HG03520 (cell line): ENCODE data around the gene STAT5B.

ENCODE experiments used
- ATAC-seq: cut with Tn5 transposase; IDR thresholded peaks from one replicate; pipeline ENCODE4 v1.9.1; 2021; ENCODE audit warnings: mild to moderate bottlenecking, moderate library complexity; ENCODE audit not compliant: unreplicated experiment

The STAT5B gene

DNA sequence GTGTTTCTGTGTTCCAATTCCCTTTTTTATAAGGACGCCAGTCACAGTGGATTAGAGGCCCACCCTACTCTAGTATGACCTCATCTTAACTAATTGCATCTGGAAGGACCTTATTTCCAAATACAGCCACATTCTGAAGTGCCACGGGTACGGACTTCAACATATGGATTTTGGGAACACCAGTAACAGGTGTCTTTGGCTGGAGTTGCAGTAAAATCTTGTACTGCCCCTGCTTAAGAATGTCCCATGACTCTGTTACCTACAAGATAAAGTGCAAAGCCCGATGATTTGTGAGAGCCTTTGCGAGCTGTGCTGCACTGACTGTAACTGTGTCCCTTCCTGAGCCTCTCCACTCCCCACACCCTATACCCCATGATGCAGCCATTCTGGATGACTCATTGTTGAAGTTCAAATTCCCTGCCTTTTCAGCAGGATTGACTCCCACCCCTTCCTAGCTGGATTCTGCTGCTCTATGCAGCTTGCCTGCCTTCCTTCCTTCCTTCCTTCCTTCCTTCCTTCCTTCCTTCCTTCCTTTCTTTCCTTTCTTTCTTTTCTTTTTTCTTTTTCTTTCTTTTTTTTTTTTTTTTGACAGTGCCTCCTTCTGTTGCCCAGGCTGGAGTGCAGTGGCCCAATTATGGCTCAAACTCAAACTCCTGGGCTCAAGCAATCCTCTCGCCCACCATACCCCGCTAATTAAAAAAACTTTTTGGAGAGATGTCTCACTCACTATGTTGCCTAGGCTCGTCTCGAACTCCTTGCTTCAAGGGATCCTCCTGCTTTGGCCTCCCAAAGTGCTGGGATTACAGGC is 93.1 kb downstream of the STAT5B start:
- ATAC-seq: no peak

- no peak for ATAC-seq
Measured at GRCh38 chr17:42181851-42182207, 94.4 kb downstream of the STAT5B start.

DNA sequence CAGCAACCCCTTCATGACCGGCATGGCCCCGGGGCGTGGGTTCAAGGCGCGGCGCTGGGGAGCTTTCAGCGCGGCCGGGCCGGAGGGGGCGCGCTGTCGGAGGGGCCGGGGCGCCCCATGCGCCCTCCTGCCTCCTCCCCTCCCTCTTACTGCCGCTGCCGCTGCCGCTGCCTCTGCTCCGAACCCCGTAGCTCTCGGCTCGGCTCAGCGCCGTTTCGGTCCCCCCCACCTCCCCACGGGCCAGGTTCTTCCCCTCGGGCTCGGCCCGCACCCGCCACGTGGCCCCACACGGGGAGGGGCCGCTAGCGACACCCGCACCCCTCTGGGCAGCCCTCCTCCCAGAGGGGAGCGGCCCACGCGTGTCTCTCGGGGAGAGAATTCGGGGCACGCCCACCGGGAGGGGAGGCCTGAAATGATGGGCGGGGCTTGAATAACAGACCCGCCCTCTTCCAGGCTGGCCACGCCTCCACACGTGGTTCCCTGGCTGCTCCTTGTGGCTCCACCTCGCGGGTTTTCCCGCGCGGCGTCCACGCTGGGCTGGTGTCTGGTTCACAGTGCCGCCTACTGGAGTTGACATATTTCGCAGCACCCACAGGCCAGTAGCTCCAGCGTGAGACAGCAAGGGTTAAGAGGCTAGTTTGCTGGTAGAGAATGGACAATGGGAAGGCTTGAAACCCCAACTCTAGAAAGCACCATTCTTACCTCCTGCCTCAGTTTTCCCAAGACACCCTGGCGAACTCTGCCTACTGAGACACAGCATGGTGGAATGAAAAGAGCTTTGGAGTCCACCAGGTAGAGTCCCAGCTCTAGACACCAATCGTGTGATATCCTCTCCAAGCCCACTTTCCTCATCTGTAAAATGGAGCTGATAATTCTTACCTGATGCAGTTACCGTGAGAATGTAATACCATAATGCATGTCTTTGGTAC is 95.0 kb downstream of the STAT5B start, which contains the start of gene KCNH4:
TSS of gene KCNH4 (minus strand) at position 221 of the 929 bp plus-strand sequence. CDS start at position 24, 197 bp downstream.
- ATAC-seq: peak; percentile 49

DNA sequence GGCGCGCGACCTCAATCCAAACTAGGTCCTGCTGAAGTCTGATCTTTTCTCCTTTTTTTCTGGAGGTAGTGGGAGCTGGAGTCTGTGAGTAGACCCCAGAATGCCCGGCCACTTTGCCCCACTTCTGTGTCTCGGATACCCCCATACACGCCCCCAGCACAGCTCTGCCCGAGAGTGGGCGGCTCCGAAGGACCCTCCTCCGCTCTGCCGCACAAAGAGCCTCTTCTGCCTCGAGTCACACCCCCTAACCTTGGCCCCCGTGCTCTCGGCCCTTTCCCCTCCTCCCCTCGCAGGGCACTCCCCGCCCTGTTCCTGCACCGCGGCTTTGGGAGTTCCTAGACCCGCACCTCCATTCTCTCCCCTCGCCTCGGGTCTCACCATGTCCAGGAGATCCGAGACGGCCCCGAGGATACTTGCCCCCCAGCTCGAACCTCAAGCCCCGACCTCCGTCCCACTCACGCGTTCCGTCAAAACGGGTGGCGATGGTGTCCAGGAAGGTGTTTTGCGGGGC is 95.7 kb downstream of the STAT5B start:
- ATAC-seq: no peak

- ATAC-seq: no peak
Measured at GRCh38 chr17:42179911-42180410, 96.2 kb downstream of the STAT5B start.

GRCh38 chr17:42179335-42179734 is 96.9 kb downstream of the STAT5B start:
- ATAC-seq: no peak

DNA sequence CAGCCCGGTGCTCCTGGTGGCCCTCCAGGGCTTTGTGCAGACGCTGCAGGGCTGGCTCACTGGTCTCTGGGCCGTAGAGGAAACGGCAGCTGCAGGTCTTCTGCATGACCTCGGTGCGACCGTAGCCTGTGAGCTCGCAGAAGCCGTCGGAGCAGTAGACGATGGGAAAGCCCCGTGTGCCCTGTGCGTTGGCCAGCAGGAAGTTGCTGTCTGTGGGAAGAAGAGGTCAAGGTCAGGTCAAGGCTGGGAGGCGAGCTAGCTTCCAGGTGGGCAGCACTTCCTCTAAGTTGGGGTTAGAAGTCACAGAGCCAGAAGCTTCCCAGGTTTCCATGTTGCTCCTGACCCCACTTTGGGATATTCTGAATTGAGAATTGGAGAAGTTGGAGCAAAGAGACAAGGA is 97.4 kb downstream of the STAT5B start:
- ATAC-seq: no peak

- no peak for ATAC-seq
Measured at GRCh38 chr17:42177684-42178083, 98.5 kb downstream of the STAT5B start.

- ATAC-seq: no peak
Measured at GRCh38 chr17:42174126-42174783, 101.9 kb downstream of the STAT5B start.

- ATAC-seq: no peak
Measured at GRCh38 chr17:42171831-42172230, 104.4 kb downstream of the STAT5B start.

DNA sequence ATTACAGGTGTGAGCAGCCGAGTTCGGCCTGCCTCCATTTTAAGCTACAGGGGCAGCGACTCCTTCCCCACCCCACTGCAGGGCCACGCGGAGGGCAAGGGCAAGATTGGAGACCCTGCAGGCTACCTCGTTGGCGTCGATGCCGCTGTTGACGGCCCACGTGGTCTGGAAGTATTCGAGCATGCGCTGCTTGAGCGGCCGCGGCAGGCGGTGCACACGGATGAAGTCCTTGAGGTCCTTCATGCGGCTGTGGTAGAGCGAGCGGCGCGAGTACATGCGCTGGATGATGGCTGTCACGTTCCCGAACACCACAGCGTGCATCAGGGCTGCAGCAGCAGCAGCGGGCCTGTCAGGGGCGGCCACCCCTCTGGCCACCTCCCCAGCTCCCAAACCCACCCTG is 106.8 kb downstream of the STAT5B start:
- ATAC-seq: no peak

DNA sequence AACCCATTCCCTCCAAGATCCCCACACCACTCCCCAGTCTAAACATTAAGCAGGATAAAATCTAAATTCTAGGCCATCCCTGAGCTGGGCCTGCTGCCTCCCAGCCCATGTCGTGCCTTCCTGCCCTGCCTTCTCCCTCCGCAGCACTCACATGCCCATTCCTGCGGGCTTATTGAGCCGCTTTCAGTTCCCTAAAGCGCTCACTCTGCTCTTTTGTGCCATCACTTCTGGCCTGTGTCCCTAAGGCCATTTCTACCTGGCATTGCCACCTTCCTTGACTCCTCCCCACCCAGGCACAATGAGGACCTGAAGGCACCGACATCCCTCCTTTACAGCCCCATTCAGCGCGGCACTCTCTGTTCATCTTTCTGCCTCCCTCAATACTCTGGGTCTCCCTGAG is 108.4 kb downstream of the STAT5B start:
- ATAC-seq: no peak

DNA sequence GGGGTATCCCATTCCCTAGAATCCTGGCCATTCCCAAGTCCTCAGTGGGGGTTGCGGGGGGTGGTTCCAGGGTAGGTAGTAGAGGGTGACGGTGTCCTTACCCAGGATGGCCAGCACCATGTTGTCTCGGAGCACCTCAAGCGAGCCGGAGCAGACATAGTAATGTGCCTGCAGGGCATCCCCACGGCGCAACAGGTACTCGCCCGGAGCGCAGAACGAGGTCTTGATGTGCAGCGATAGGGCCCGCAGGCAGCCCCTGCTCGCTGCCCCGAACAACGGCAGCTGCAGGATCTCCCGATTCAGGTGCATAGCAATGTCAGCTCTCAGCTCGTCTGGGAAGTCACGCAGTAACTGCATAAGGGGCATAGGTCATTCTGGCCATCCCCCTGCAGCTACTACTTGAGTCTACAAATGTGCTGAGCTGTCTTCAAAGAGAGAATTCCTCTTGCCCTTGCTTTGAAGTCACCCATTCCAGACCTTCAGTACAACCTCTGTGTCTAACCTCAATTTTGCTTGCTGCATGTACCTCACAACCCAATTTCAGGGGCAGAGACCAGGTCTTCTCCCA is 109.9 kb downstream of the STAT5B start:
- no peak for ATAC-seq

DNA sequence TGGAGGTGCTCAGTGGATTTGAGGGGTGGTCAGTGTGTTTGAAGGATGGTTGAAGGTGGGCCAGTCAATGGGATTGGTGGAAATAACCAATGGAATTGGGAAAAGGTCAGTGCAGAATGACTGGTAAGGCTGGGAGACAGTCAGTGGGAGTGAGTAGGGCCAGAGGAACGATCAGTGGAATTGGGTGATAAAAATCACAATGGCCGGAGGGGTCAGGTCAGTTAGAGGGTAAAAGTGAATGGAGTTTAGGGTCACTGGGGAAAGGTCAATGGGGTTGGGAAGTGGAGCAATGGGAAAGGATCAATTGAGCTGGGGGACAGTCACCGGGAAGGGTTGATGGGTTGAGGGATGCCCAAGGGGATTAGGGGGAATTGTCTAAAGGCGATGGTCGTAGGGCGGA is 110.4 kb downstream of the STAT5B start:
- no peak for ATAC-seq

- no peak for ATAC-seq
Measured at GRCh38 chr17:42163696-42164407, 112.3 kb downstream of the STAT5B start.

DNA sequence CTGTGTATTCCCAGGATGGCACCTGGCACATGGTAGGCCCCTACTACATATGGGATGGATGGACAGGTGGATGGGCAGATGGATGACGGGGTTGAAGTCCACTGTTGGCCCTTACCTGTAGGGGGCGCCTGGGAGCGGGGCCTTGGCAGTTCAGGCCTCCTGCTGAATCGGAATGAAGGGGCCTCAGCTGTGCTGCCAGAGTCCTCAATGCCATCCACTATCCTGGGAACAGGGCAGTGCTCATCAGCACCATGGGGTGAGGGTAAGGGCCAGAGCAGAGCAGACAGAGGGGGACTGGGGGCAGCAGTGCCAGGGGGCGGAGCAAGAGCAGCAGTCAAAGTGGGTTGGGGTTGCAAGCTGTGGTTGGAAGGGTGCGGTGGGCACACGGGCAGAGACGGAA is 113.1 kb downstream of the STAT5B start:
- ATAC-seq: no peak

GRCh38 chr17:42160531-42160910 is 115.7 kb downstream of the STAT5B start:
- no peak for ATAC-seq

DNA sequence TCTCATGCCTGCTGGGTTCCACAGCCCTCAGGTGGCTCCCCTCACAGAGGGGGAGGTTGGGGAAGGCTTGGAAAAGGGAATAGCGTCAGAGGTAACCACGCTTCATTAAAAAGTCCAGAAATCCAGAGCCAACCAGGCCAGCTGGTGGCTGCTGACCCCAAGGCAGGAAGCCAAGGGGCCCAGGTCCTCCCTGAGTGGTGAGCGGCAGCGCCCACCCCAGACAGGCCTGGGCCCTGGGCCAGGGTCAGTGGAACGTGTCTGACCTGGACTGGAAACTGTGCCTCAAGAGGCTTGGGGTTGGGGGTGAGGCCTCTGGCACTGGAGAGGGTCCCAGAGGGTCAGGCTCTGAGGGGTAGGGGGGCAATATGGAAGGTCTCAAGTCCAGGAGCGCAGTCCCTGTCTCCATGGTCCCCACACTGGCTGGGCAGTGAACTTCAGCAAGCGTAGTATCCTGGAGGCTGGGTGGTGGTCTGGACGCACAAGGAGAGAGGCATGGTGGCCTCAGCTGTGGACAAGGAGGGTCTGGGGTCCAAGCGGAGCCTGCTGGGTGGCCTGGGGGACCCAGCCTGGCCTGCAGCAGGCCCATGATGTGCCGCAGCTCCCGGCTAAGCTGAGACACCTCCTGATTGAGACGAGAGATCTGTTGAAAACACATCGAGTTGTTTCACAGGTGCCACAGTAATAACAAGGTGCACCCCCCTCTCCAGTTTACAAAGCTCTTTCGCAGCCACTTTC is 116.2 kb downstream of the STAT5B start:
- no peak for ATAC-seq

- no peak for ATAC-seq
Measured at GRCh38 chr17:42155614-42156045, 120.6 kb downstream of the STAT5B start.
